ENCODE results near the gene OR1I1.

- TF ChIP-seq CTCF (IDR thresholded peaks at IDR 0.05) (no peak), POLR2A (IDR thresholded peaks at IDR 0.05) (no peak)
Measured at GRCh38 chr19:15062036-15062435, 20.0 kb upstream of the OR1I1 start.

Data from lower leg skin (tissue), 3 donors.